Right lobe of liver (tissue), 6 donors: ENCODE data around the gene ATCAY. TPM values are rescaled to one million over a fixed set of nuclear protein-coding genes. Genes with fewer than 3 reads are reported as not detected.
A peak's percentile ranks its signal among the peaks of the same experiment; 100 is the strongest.

Experiments used
- ATAC-seq, 4 donors: fragments of 200-7000 bp; cut with Tn5 transposase; one replicate each; pipeline ENCODE4 v1.9.1; 2020; ENCODE audit warnings: mild to moderate bottlenecking in 4 of 4, moderate library complexity in 4 of 4
- DNase-seq, 3 donors: peaks; one replicate each; pipeline ENCODE4 v3.0.0-alpha.2; 2020
- H3K27ac ChIP-seq, 3 donors: fragments of 200-600 bp; one replicate each; pipeline ENCODE4 v1.8.0; 2022
- H3K27me3 ChIP-seq, 2 donors: fragments of 200-600 bp; one replicate each; pipeline ENCODE4 v1.8.0; 2022
- H3K36me3 ChIP-seq, 4 donors: fragments of 200-600 bp; sonication (generic) in 1 of 4; one replicate each; pipeline versions ENCODE4 v1.5.1 to v1.8.0; 2017 to 2022; ENCODE audit warnings: control low read depth in 1 of 4
- H3K4me1 ChIP-seq, 4 donors: fragments of 200-600 bp; sonication (generic) in 1 of 4; one replicate each; pipeline versions ENCODE4 v1.5.1 to v1.8.0; 2017 to 2022; ENCODE audit warnings: control low read depth in 1 of 4
- H3K4me3 ChIP-seq, 3 donors: fragments of 200-600 bp; one replicate each; pipeline ENCODE4 v1.8.0; 2022
- H3K9me3 ChIP-seq, 4 donors: fragments of 200-600 bp; sonication (generic) in 1 of 4; one replicate each; pipeline versions ENCODE4 v1.5.1 to v1.8.0; 2017 to 2022; ENCODE audit warnings: control low read depth in 1 of 4
- CTCF ChIP-seq, 4 donors: fragments of 200-600 bp in 3 of 4; fragments of 450-650 bp in 1 of 4; IDR thresholded peaks; one replicate each; pipeline versions ENCODE4 v1.5.1 to v1.8.0; 2016 to 2022; ENCODE audit warnings: antibody characterized with exemption in 4 of 4, mild to moderate bottlenecking in 2 of 4
- POLR2A ChIP-seq: fragments of 450-650 bp; IDR thresholded peaks from one replicate; pipeline ENCODE4 v1.6.1; 2017; ENCODE audit warnings: antibody characterized with exemption, mild to moderate bottlenecking
- WGBS: methylation state at CpG from one replicate; pipeline ENCODE4 v1.1.6; 2018; ENCODE audit warnings: low coverage, low lambda C conversion rate; ENCODE audit not compliant: insufficient coverage; ENCODE audit errors: missing lambda C conversion rate; 5-methylcytosine and 5-hydroxymethylcytosine counted together
- intact Hi-C, 2 donors: fragments of 100-400 bp; cut with DNase I; formaldehyde crosslinking; loops; one replicate each; pipeline versions ENCODE4 v1.11.2 to v1.14.1; 2022
- total RNA-seq, 6 experiments: library from RNA; depleted of rRNA in 2 of 6; stranded (reverse); fragments of >200 nt in 2 of 6; fragmentation: NEBNext Ultra II Directional in 3 of 6; extraction: Animal tissue kit (Norgen Biotek cat#: 25700) in 3 of 6; gene quantifications; one replicate each; pipeline versions ENCODE4 v1.1.0 to v1.2.4, GENCODE V29; 2016 to 2023
- donor health status: DM: no; HTN: yes; CAD: no.
- donor health status: DM: no; HTN: no; CAD: no.
- donor health status: DM: no; HTN: no; CAD: no.
- donor health status: DM: no; HTN: yes; CAD: no.
- donor health status: DM: no; HTN: yes; CAD: no.

Gene ATCAY
- total RNA-seq, 6 experiments from 2014 or later, result not detected

- Histone ChIP-seq H3K4me1 (no peaks in the 10 kb centered on the region), H3K27ac (no peak overlapping the region), H3K27me3 (no peaks in the 10 kb centered on the region), H3K4me3 (no peak overlapping the region), H3K36me3 (peaks cover 0 to 31% (median 9%) of the 10 kb centered on the region in 4 donors), H3K9me3 (no peaks in the 10 kb centered on the region)
- DNase-seq (no peak), ATAC-seq (no peak)
- TF ChIP-seq POLR2A (no peak), CTCF (IDR thresholded peaks at IDR 0.05) (no peak)
- WGBS, result 100% methylated on average over 1 of the region's 10 CpGs
- intact Hi-C loops, result no loop called here
Observed at GRCh38 chr19:3955688-3956087, 75.2 kb downstream of the ATCAY start.

- 100% methylated on average over 2 of the region's 86 CpGs for WGBS
- ATAC-seq (peak in 2 of 4 donors; percentile 10 to 20), DNase-seq (no peak)
- Histone ChIP-seq H3K27me3 (no peaks in the 10 kb centered on the region), H3K9me3 (no peaks in the 10 kb centered on the region), H3K36me3 (peaks cover 9 to 62% (median 25%) of the 10 kb centered on the region in 4 donors), H3K27ac (no peak overlapping the region), H3K4me3 (no peak overlapping the region), H3K4me1 (no peaks in the 10 kb centered on the region)
- no peak for TF ChIP-seq POLR2A
- no peak for TF ChIP-seq CTCF (IDR thresholded peaks at IDR 0.05)
- intact Hi-C loops, result no loop called here
Observed at GRCh38 chr19:3958836-3959765, 78.6 kb downstream of the ATCAY start.

GRCh38 chr19:3959766-3960131, 79.3 kb downstream of the ATCAY start:
- DNase-seq, result no peak
- no peak for TF ChIP-seq POLR2A
- no peak for TF ChIP-seq CTCF (IDR thresholded peaks at IDR 0.05)
- H3K27me3 ChIP-seq, result no peaks in the 10 kb centered on the region
- H3K4me1 ChIP-seq, result no peaks in the 10 kb centered on the region
- intact Hi-C loops, result no loop called here
- H3K4me3 ChIP-seq, result no peak overlapping the region
- H3K36me3 ChIP-seq, result peaks cover 9 to 65% (median 25%) of the 10 kb centered on the region in 4 donors
- H3K27ac ChIP-seq, result no peak overlapping the region
- 100% methylated on average over 2 of the region's 15 CpGs for WGBS
- H3K9me3 ChIP-seq, result no peaks in the 10 kb centered on the region
- ATAC-seq, result no peak

GRCh38 chr19:3961007-3961406, 80.5 kb downstream of the ATCAY start:
- ATAC-seq, result no peak
- H3K9me3 ChIP-seq, result no peaks in the 10 kb centered on the region
- no CpG with 5 or more reads among the region's 24 CpGs for WGBS
- H3K36me3 ChIP-seq, result peaks cover 9 to 68% (median 25%) of the 10 kb centered on the region in 4 donors
- H3K27ac ChIP-seq, result no peak overlapping the region
- H3K4me3 ChIP-seq, result no peak overlapping the region
- H3K27me3 ChIP-seq, result no peaks in the 10 kb centered on the region
- no peak for DNase-seq
- TF ChIP-seq CTCF (IDR thresholded peaks at IDR 0.05), result no peak
- TF ChIP-seq POLR2A, result no peak
- H3K4me1 ChIP-seq, result no peaks in the 10 kb centered on the region
- intact Hi-C loops, result no loop called here
